Cardiac muscle cell (in vitro differentiated cells and primary cell): Measurements from ENCODE around the gene OLFML1. TPM values are rescaled to one million over a fixed set of nuclear protein-coding genes. Genes with fewer than 3 reads are reported as not detected.

Source experiments
- DNase-seq, 2 donors: peaks; one replicate each; pipeline versions ENCODE4 v3.0.0 to v3.0.0-alpha.2; 2010 to 2017; ENCODE audit warnings: low read depth in 1 of 2, low spot score in 1 of 2
- H3K27ac ChIP-seq: fragments of 200-600 bp; sonication (generic); 2 replicates; pipeline ENCODE4 v1.5.1; 2016
- H3K27me3 ChIP-seq: fragments of 200-600 bp; sonication (generic); 2 replicates; pipeline ENCODE4 v1.6.0; 2016; ENCODE audit warnings: control low read depth
- H3K36me3 ChIP-seq: fragments of 200-600 bp; sonication (generic); 2 replicates; pipeline ENCODE4 v1.5.1; 2016; ENCODE audit warnings: control low read depth
- H3K4me1 ChIP-seq: fragments of 200-600 bp; sonication (generic); 2 replicates; pipeline ENCODE4 v1.8.1; 2017; ENCODE audit warnings: low read depth, mild to moderate bottlenecking, mixed run types
- H3K4me3 ChIP-seq: fragments of 200-600 bp; sonication (generic); 2 replicates; pipeline ENCODE4 v1.5.1; 2016; ENCODE audit warnings: mild to moderate bottlenecking
- H3K9me3 ChIP-seq: fragments of 200-600 bp; sonication (generic); 2 replicates; pipeline ENCODE4 v1.5.1; 2017; ENCODE audit warnings: low read depth, mild to moderate bottlenecking, control low read depth
- CTCF ChIP-seq: IDR thresholded peaks from 2 replicates; pipeline ENCODE4 v1.5.1; 2012; ENCODE audit warnings: low read depth, mild to moderate bottlenecking, low read length
- polyA plus RNA-seq: library from polyadenylated mRNA; unstranded; fragments of >200 nt; fragmentation: Nextera tagmentation; extraction: Ambion mirVana; gene quantifications from 2 replicates; pipeline ENCODE4 v1.2.1, GENCODE V29; 2016
- total RNA-seq: library from RNA; depleted of rRNA; stranded (reverse); fragments of >200 nt; gene quantifications from 2 replicates; pipeline ENCODE4 v1.2.3, GENCODE V29; 2016

OLFML1 gene
- total and polyA plus RNA-seq, 2 experiments from 2014 or later, result 0.39 to 1.1 TPM

GRCh38 chr11:7534042-7534378, 48.7 kb downstream of the OLFML1 start:
- Histone ChIP-seq H3K9me3 (no peaks in the 10 kb centered on the region), H3K4me3 (no peak overlapping the region), H3K4me1 (no peaks in the 10 kb centered on the region), H3K36me3 (no peaks in the 10 kb centered on the region), H3K27ac (no peak overlapping the region), H3K27me3 (no peaks in the 10 kb centered on the region)
- no peak for DNase-seq
- TF ChIP-seq CTCF, result no peak

- Histone ChIP-seq H3K4me1 (no peaks in the 10 kb centered on the region), H3K36me3 (no peaks in the 10 kb centered on the region), H3K27ac (no peak overlapping the region), H3K9me3 (no peaks in the 10 kb centered on the region), H3K27me3 (no peaks in the 10 kb centered on the region), H3K4me3 (no peak overlapping the region)
- DNase-seq, result peak in 1 of 2 donors; percentile 28
- no peak for TF ChIP-seq CTCF
These were observed 50.8 kb downstream of the OLFML1 start for GRCh38 chr11:7536100-7536499.

GRCh38 chr11:7537265-7537664, 52.0 kb downstream of the OLFML1 start:
- no peaks in the 10 kb centered on the region for H3K27me3 ChIP-seq
- H3K36me3 ChIP-seq, result no peaks in the 10 kb centered on the region
- no peak overlapping the region for H3K27ac ChIP-seq
- no peaks in the 10 kb centered on the region for H3K9me3 ChIP-seq
- TF ChIP-seq CTCF, result no peak
- H3K4me3 ChIP-seq, result no peak overlapping the region
- no peaks in the 10 kb centered on the region for H3K4me1 ChIP-seq
- no peak for DNase-seq

GRCh38 chr11:7538031-7538430, 52.7 kb downstream of the OLFML1 start:
- no peak for TF ChIP-seq CTCF
- Histone ChIP-seq H3K4me3 (no peak overlapping the region), H3K27me3 (no peaks in the 10 kb centered on the region), H3K36me3 (no peaks in the 10 kb centered on the region), H3K27ac (no peak overlapping the region), H3K4me1 (no peaks in the 10 kb centered on the region), H3K9me3 (no peaks in the 10 kb centered on the region)
- DNase-seq, result peak in 1 of 2 donors; percentile 16

- no peak for TF ChIP-seq CTCF
- Histone ChIP-seq H3K27me3 (no peaks in the 10 kb centered on the region), H3K4me1 (no peaks in the 10 kb centered on the region), H3K4me3 (no peak overlapping the region), H3K36me3 (no peaks in the 10 kb centered on the region), H3K27ac (no peak overlapping the region), H3K9me3 (no peaks in the 10 kb centered on the region)
- no peak for DNase-seq
These were observed 53.5 kb downstream of the OLFML1 start for GRCh38 chr11:7538466-7539454.
